ENCODE data around the gene LONP2. TPM values are rescaled to one million over a fixed set of nuclear protein-coding genes. Genes with fewer than 3 reads are reported as not detected.
A peak's percentile ranks its signal among the peaks of the same experiment; 100 is the strongest.
"Not testable (repeated sequence)": the region's sequence is repeated elsewhere in the genome, so short reads cannot be mapped to it uniquely, and the experiment has no call there.

Gene LONP2
- total RNA-seq, 1 donor from 2014 or later = 81.9 TPM

DNA sequence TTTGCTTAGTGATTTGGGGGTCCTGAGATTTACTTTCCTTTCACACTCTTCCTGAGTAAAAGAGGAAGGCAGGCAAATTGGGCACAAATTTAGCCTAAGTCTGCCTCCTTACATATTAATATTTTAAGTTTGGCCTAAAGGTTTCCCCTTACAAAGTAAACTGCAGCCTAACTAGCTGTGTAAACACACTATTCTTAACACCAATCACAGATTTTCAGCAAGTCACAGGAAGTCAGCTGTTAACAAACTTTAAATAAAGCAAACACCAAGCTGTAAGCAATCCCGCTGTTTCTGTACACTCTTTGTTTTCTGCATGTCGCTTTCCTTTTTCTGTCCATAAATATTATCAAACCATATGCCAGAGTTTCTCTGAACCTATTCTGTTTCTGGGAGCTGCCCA, 48.4 kb downstream of the LONP2 start:
- no peak for DNase-seq

DNA sequence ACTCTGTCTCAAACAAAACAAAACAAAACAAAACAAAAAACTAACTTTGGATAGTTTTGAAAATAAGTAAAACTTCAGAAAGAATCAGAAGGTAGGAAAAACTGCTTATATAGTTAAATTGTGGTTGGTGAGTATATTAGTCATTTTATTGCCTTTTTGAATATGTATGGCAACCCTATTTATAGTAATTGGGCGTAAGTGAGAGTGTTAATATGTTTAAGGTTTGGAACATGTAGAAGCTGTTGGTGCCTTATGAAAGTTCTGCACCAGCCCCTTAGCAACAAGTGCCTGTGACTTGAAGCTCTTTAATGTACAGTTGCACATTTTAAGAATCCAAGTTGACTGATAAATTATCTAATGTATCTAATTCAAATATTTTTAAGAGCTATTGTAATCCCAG, 50.6 kb downstream of the LONP2 start:
- DNase-seq = no peak

DNA sequence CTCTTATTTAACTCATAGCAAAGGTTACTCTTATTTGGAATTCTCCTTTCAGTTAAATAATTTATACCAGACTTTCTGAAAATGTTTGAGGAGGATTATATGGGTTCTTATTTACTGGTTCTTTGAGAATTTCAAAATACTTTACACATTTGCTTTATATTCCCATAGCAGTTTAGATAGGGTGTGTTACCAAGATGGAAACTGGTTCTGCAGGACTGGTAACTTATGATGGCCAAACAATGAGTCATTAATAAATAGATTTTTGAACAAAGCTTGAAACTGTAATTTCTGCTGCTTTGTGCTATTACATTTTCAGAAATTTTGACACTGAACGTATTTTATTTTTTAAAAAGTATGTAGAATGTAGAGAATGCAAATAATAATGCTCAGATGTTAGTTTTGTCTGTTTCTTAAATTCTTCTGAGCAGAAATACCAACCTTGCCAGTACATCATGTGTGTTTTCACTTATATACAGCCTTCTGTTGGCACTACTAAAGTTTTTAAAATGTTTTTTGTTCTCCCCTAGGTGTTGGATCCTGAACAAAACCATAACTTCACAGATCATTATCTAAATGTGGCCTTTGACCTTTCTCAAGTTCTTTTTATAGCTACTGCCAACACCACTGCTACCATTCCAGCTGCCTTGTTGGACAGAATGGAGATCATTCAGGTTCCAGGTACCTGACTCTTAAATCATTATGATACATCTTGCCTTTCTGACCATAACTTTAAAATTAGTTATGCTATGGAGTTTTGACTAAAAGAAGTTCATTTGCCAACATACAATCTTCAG, 51.6 kb downstream of the LONP2 start:
- no peak for DNase-seq

- no peak for DNase-seq
Measured at GRCh38 chr16:48299471-48299870, 55.4 kb downstream of the LONP2 start.

- DNase-seq = no peak
Measured at GRCh38 chr16:48300391-48300856, 56.3 kb downstream of the LONP2 start.

- no peak for DNase-seq
Measured at GRCh38 chr16:48308535-48308934, 64.4 kb downstream of the LONP2 start.

DNA sequence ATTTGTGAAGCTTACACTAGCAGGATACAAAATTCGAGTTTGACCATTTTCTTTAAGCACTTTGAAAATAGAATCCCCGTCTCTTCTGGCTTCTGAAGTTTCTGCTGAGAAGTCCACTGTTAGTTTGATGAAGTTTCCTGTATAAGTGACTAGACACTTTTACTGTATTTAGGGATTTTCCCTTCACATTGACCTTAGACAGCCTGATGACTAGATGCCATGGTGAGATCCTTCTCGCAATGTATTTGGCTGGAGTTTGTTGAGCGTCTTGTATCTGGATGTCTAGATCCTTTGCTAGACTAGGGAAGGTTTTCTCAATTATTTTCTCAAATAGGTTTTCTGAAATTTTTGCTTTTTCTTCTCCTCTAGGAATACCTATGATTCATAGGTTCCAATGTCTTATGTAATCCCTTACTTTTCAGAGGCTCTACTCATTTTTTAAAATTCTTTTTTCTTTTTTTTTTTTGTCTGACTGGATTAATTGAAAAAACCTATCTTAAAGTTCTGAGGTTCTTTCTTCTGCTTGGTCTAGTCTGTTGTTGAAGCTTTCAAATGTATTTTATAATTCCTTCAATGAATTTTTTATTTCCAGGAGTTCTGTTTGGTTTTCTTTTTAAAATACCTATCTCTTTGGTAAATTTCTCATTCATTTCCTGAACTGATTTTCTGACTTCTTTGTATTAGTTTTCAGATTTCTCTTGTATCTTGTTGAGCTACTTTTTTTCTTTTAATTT, 67.0 kb downstream of the LONP2 start:
- no peak for DNase-seq

GRCh38 chr16:48313905-48314304, 69.8 kb downstream of the LONP2 start:
- not testable (repeated sequence) for DNase-seq

GRCh38 chr16:48317026-48317425, 72.9 kb downstream of the LONP2 start:
- DNase-seq = no peak

- DNase-seq = no peak
Measured at GRCh38 chr16:48317614-48318315, 73.7 kb downstream of the LONP2 start.

- no peak for DNase-seq
Measured at GRCh38 chr16:48318630-48319029, 74.5 kb downstream of the LONP2 start.

- peak; percentile 11 for DNase-seq
Measured at GRCh38 chr16:48321317-48322036, 77.4 kb downstream of the LONP2 start.

GRCh38 chr16:48323783-48324775, 80.0 kb downstream of the LONP2 start:
- DNase-seq = no peak

DNA sequence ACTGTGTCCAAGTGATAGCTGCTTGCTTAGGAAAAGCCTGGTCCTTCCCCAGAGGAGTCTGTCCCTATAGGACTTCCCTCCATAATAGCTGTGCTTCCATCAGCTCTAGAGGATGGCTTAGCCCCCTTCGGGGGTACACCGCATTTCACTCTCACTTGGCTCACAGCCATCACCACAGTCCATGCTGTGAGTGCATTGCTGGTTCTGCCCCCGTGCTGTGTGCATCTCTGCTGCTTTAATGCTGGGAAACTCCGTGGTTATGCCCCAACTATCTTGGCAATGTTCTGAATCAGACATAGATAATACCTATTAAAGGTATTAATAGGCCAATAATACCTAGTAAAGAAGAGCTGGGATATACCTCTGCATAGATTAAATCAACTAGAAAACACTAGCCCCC, 82.8 kb downstream of the LONP2 start:
- DNase-seq = no peak

DNA sequence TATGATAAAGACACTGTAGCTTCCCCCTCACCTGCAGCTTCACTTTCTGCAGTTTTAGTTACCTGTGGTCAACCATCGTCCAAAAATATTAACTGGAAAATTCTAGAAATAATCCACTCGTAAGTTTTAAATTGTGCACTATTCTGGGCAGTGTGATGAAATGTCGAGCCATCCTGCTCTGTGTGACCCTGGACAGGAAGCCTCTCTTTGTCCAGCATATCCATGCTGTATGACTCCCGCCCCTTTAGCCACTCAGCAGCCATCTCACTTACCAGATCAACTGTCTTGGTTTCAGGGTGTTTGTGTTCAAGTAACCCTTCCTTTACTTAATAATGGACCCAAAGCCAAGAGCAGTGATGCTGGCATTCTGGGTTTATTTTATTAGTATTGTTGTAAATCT, 85.0 kb downstream of the LONP2 start:
- no peak for DNase-seq

- DNase-seq = no peak
Measured at GRCh38 chr16:48330189-48330840, 86.2 kb downstream of the LONP2 start.

GRCh38 chr16:48330841-48331192, 86.7 kb downstream of the LONP2 start:
- DNase-seq = no peak

DNA sequence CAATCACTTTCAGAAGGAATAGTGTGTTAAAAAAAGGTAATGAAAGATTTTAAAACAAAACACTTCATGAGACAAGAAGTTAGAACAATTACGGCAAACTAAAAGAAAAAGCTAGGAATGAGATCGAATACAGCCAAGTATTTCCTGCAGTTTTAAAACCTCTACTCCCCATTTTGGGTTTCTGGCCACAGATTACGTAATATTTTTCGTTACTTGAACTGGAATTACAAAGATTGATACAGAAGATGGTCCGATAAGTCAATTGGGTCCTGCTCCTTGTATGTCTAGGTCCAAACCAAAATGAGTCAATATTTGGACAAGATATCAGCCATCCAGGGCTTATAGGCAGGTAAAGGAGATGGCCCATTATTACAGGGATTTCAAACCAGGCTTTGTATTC, 88.9 kb downstream of the LONP2 start:
- no peak for DNase-seq

- no peak for DNase-seq
Measured at GRCh38 chr16:48334325-48334724, 90.2 kb downstream of the LONP2 start.

DNA sequence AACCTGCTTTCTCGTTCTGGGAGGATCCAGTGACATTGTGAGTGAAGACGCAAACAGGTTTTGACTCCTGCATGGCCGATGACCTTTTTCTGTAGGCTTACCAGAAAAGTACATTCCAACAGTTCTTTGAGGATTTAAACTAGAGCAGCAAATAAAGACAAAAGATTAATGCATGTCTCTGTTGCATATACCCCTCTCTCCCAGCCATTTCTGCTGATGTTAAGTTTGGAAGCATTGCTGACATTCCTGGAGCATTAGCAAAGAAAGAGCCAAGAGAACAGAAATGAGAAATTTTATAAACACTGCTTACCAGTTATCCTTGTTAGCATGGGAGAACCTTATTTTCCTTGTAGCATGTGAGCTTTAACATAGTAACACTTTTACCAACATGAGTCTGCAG, 91.9 kb downstream of the LONP2 start:
- no peak for DNase-seq

- no peak for DNase-seq
Measured at GRCh38 chr16:48340054-48340453, 96.0 kb downstream of the LONP2 start.

Measured in occipital lobe (tissue), 2 donors.